IMR-90 (cell line): ENCODE measurements around the gene RINT1. TPM values are rescaled to one million over a fixed set of nuclear protein-coding genes. Genes with fewer than 3 reads are reported as not detected.

ENCODE experiments used
- ATAC-seq: fragments of 200-7000 bp; cut with Tn5 transposase; 2 replicates; pipeline ENCODE4 v1.9.1; 2020; ENCODE audit warnings: low read depth, mild to moderate bottlenecking, moderate library complexity
- BruUV-seq: library from RNA; stranded (reverse); fragments of 400-500 nt; replicated peaks from 2 replicates; lab custom pipeline; 2021; lab: Mats Ljungman, UMichigan
- CTCF ChIA-PET: fragments of 300-600 bp; formaldehyde crosslinking; extraction: SDS; loops from one replicate; lab custom pipeline; 2021; ENCODE audit warnings: antibody characterized with exemption; lab: Yijun Ruan, JAX
- POLR2A ChIA-PET: fragments of 300-600 bp; sonication (Branson Sonifier 250); formaldehyde crosslinking; loops from one replicate; lab custom pipeline; 2022; ENCODE audit warnings: antibody characterized with exemption; ENCODE audit not compliant: unreplicated experiment; lab: Charles Lee
- DNase-seq: peaks from one replicate; pipeline ENCODE4 v3.0.0; 2013
- H2AFZ ChIP-seq: replicated peaks from 2 replicates; pipeline ENCODE3; 2013; ENCODE audit warnings: low read length, mild to moderate bottlenecking; ENCODE audit not compliant: poor library complexity
- H2AK5ac ChIP-seq: 2 replicates; pipeline ENCODE4 v1.6.1; 2013; ENCODE audit warnings: low read depth, low read length, inconsistent platforms
- H2AK9ac ChIP-seq: replicated peaks from 2 replicates; pipeline ENCODE3; 2013; ENCODE audit warnings: mild to moderate bottlenecking, low read depth, low read length, moderate library complexity; ENCODE audit not compliant: poor library complexity
- H2BK120ac ChIP-seq: 2 replicates; pipeline ENCODE4 v1.6.1; 2013; ENCODE audit warnings: low read depth, low read length, inconsistent platforms
- H2BK15ac ChIP-seq: 3 replicates; pipeline ENCODE4 v1.6.1; 2013; ENCODE audit warnings: low read depth, low read length, inconsistent platforms
- H2BK20ac ChIP-seq: 2 replicates; pipeline ENCODE4 v1.6.1; 2013; ENCODE audit warnings: low read depth, mild to moderate bottlenecking, inconsistent platforms, low read length, moderate library complexity
- H2BK5ac ChIP-seq: 2 replicates; pipeline ENCODE4 v1.6.1; 2013; ENCODE audit warnings: mild to moderate bottlenecking, low read depth, low read length, inconsistent platforms; ENCODE audit not compliant: poor library complexity, severe bottlenecking
- H3K14ac ChIP-seq: replicated peaks from 2 replicates; pipeline ENCODE4 v1.6.1; 2013; ENCODE audit warnings: low read depth, low read length, inconsistent platforms
- H3K18ac ChIP-seq: 2 replicates; pipeline ENCODE4 v1.6.1; 2013; ENCODE audit warnings: low read depth, low read length, control low read depth
- H3K23ac ChIP-seq: 2 replicates; pipeline ENCODE4 v1.6.1; 2013; ENCODE audit warnings: low read depth, low read length, inconsistent platforms
- H3K27ac ChIP-seq: 2 replicates; pipeline ENCODE4 v1.5.1; 2013; ENCODE audit warnings: mild to moderate bottlenecking, control low read depth, low read length; ENCODE audit not compliant: insufficient read depth
- H3K27me3 ChIP-seq: 2 replicates; pipeline ENCODE4 v1.6.1; 2013; ENCODE audit warnings: low read length; ENCODE audit not compliant: control insufficient read depth, insufficient read depth
- H3K36me3 ChIP-seq: 2 replicates; pipeline ENCODE4 v1.6.1; 2013; ENCODE audit warnings: low read length, mixed read lengths; ENCODE audit not compliant: control insufficient read depth, insufficient read depth
- H3K4ac ChIP-seq: 2 replicates; pipeline ENCODE4 v1.6.1; 2013; ENCODE audit warnings: low read depth, low read length, inconsistent platforms
- H3K4me1 ChIP-seq: 2 replicates; pipeline ENCODE4 v1.6.1; 2013; ENCODE audit warnings: low read length, mixed read lengths; ENCODE audit not compliant: control insufficient read depth, insufficient read depth
- H3K4me2 ChIP-seq: 2 replicates; pipeline ENCODE4 v1.6.1; 2013; ENCODE audit warnings: low read depth, mild to moderate bottlenecking, control low read depth, low read length, moderate library complexity
- H3K4me3 ChIP-seq: 2 replicates; pipeline ENCODE4 v1.5.1; 2013; ENCODE audit warnings: low read depth, mild to moderate bottlenecking, control low read depth, low read length, moderate library complexity; ENCODE audit not compliant: insufficient read depth
- H3K56ac ChIP-seq: 2 replicates; pipeline ENCODE4 v1.6.1; 2013; ENCODE audit warnings: low read length, inconsistent platforms; ENCODE audit not compliant: insufficient read depth; ENCODE audit errors: extremely low read depth
- H3K79me1 ChIP-seq, 2 experiments: 2 replicates each; pipeline ENCODE4 v1.6.1; 2013; ENCODE audit warnings: low read length in 2 of 2, inconsistent platforms in 1 of 2, low read depth in 1 of 2
- H3K9ac ChIP-seq: 2 replicates; pipeline ENCODE4 v1.6.1; 2013; ENCODE audit warnings: low read depth, low read length, control low read depth
- H3K9me1 ChIP-seq: 2 replicates; pipeline ENCODE4 v1.6.1; 2013; ENCODE audit warnings: low read length, inconsistent platforms; ENCODE audit not compliant: insufficient read depth
- H3K9me3 ChIP-seq: 2 replicates; pipeline ENCODE4 v1.6.1; 2013; ENCODE audit warnings: low read length; ENCODE audit not compliant: control insufficient read depth, insufficient read depth
- H4K20me1 ChIP-seq: 2 replicates; pipeline ENCODE4 v1.6.1; 2013; ENCODE audit warnings: low read length, inconsistent platforms; ENCODE audit not compliant: insufficient read depth
- H4K5ac ChIP-seq: 2 replicates; pipeline ENCODE4 v1.6.1; 2013; ENCODE audit warnings: mild to moderate bottlenecking, low read depth, low read length, control low read depth
- H4K8ac ChIP-seq, 2 experiments: 2 replicates each; pipeline ENCODE4 v1.6.1; 2013; ENCODE audit warnings: low read depth in 2 of 2, low read length in 2 of 2, control low read depth in 1 of 2, inconsistent platforms in 1 of 2
- H4K91ac ChIP-seq: 2 replicates; pipeline ENCODE4 v1.6.1; 2013; ENCODE audit warnings: low read depth, low read length, inconsistent platforms; ENCODE audit not compliant: insufficient read depth
- BHLHE40 ChIP-seq: fragments of 150-350 bp; IDR thresholded peaks from 2 replicates; pipeline ENCODE4 v1.6.1; 2016; ENCODE audit warnings: mild to moderate bottlenecking, low read depth, low read length
- CEBPB ChIP-seq: IDR thresholded peaks from 2 replicates; pipeline ENCODE4 v1.6.1; 2012; ENCODE audit warnings: low read depth, low read length, improper control_type of control experiment
- CHD1 ChIP-seq: IDR thresholded peaks from 2 replicates; pipeline ENCODE4 v1.6.1; 2012; ENCODE audit warnings: low read depth, low read length, improper control_type of control experiment
- CTCF ChIP-seq: conservative IDR thresholded peaks from 2 replicates; pipeline ENCODE4 v1.5.1; 2012; ENCODE audit warnings: mild to moderate bottlenecking, low read depth, low read length, improper control_type of control experiment
- ELK1 ChIP-seq: fragments of 150-350 bp; IDR thresholded peaks from 2 replicates; pipeline ENCODE4 v1.6.1; 2016; ENCODE audit warnings: low read depth, mild to moderate bottlenecking, low read length, moderate library complexity, borderline replicate concordance
- FOS ChIP-seq: fragments of 150-350 bp; IDR thresholded peaks from 2 replicates; pipeline ENCODE4 v1.6.1; 2016; ENCODE audit warnings: low read depth, low read length
- MAFK ChIP-seq: IDR thresholded peaks from 2 replicates; pipeline ENCODE4 v1.6.1; 2012; ENCODE audit warnings: low read depth, low read length, improper control_type of control experiment
- MAZ ChIP-seq: IDR thresholded peaks from 2 replicates; pipeline ENCODE4 v1.6.1; 2012; ENCODE audit warnings: low read depth, mild to moderate bottlenecking, low read length, improper control_type of control experiment, moderate library complexity, borderline replicate concordance
- MXI1 ChIP-seq: IDR thresholded peaks from 2 replicates; pipeline ENCODE4 v1.6.1; 2012; ENCODE audit warnings: low read depth, mild to moderate bottlenecking, low read length, moderate library complexity, borderline replicate concordance
- NFE2L2 ChIP-seq: fragments of 150-350 bp; IDR thresholded peaks from 2 replicates; pipeline ENCODE4 v1.6.1; 2016; ENCODE audit warnings: low read depth, mild to moderate bottlenecking, low read length
- POLR2A ChIP-seq: IDR thresholded peaks from 2 replicates; pipeline ENCODE4 v1.6.1; 2012; ENCODE audit warnings: mild to moderate bottlenecking, low read depth, low read length
- RAD21 ChIP-seq: IDR thresholded peaks from 2 replicates; pipeline ENCODE4 v1.6.1; 2012; ENCODE audit warnings: low read length, improper control_type of control experiment
- RCOR1 ChIP-seq: IDR thresholded peaks from 2 replicates; pipeline ENCODE4 v1.6.1; 2012; ENCODE audit warnings: mild to moderate bottlenecking, low read length, improper control_type of control experiment; ENCODE audit not compliant: insufficient replicate concordance
- RFX5 ChIP-seq: IDR thresholded peaks from 2 replicates; pipeline ENCODE4 v1.8.0; 2012; ENCODE audit warnings: low read depth, mild to moderate bottlenecking, low read length, moderate library complexity
- SMC3 ChIP-seq: fragments of 150-350 bp; IDR thresholded peaks from 2 replicates; pipeline ENCODE4 v1.6.1; 2016; ENCODE audit warnings: low read depth, mild to moderate bottlenecking, antibody characterized with exemption, low read length, moderate library complexity
- whole genome bisulfite sequencing, 2 experiments: methylation state at CpG; one replicate each; pipeline versions ENCODE4 v1.1.5 to v1.1.7; 2013; ENCODE audit warnings: missing lambda C conversion rate in 2 of 2; ENCODE audit not compliant: insufficient read length in 1 of 2; ENCODE audit errors: extremely low coverage in 2 of 2; 5-methylcytosine and 5-hydroxymethylcytosine counted together
- dilution Hi-C: fragments of 300-500 bp; cut with HindIII; formaldehyde crosslinking; loops from one replicate; pipeline ENCODE4 v1.14.3; 2018; ENCODE audit warnings: low sequenced_read_pairs; ENCODE audit not compliant: unreplicated experiment
- in situ Hi-C: fragments of 300-500 bp; cut with MboI; formaldehyde crosslinking; loops from 3 replicates; pipeline ENCODE4 v1.14.3; 2019; ENCODE audit warnings: low sequenced_read_pairs, inconsistent platforms, mixed read lengths
- intact Hi-C: fragments of 100-400 bp; cut with micrococcal nuclease; formaldehyde crosslinking; loops from 2 replicates; pipeline ENCODE4 v1.10.0; 2022
- polyA plus RNA-seq, 3 experiments: library from polyadenylated mRNA; depleted of rRNA; stranded (reverse); fragments of >200 nt; gene quantifications; 2 replicates each; pipeline ENCODE4 v1.2.3, GENCODE V29; 2012; ENCODE audit warnings: low replicate concordance in 1 of 3
- total RNA-seq: library from RNA; depleted of rRNA; stranded (reverse); fragments of >200 nt; gene quantifications from 2 replicates; pipeline ENCODE4 v1.2.3, GENCODE V29; 2012
- TF ChIP-seq, protein P1 (sequence below): fragments of 150-350 bp; IDR thresholded peaks from 2 replicates; pipeline ENCODE4 v1.6.1; 2017; ENCODE audit warnings: mild to moderate bottlenecking, antibody characterized with exemption, low read length, low read depth

The RINT1 gene
- total and polyA plus RNA-seq, 2 of the 4 experiments (the other 2 are of a cell fraction): 15.9 to 23.1 TPM

GRCh38 chr7:105497016-105497415 lies 35.0 kb upstream of the RINT1 start:
- Histone ChIP-seq H2BK120ac (peak overlapping the region; percentile 55), H3K23ac (no peak overlapping the region), H3K9me1 (peaks cover 17% of the 10 kb centered on the region), H4K20me1 (no peaks in the 10 kb centered on the region), H2AFZ (no peak overlapping the region), H3K36me3 (peaks cover 10% of the 10 kb centered on the region), H3K4me2 (peak overlapping the region; percentile 78), H3K4me1 (peaks cover 19% of the 10 kb centered on the region), H4K91ac (peak overlapping the region; percentile 26; the same call in 1 of the 2 replicates), H2BK5ac (peak overlapping the region; percentile 97), H3K56ac (0 out of 2 replicates have a peak overlapping the region, but pooled peaks have one; percentile 5), H3K9me3 (no peaks in the 10 kb centered on the region), H2BK15ac (no peak overlapping the region), H4K5ac (peak overlapping the region; percentile 77; the same call in 1 of the 2 replicates), H3K4ac (peak overlapping the region; percentile 21; the same call in 1 of the 2 replicates), H2AK9ac (no peak overlapping the region), H3K4me3 (peak overlapping the region; percentile 5; the same call in 1 of the 2 replicates), H4K8ac (peak overlapping the region in 1 of 2 experiments; percentile 44; a peak in 1 of 4 replicates), H3K14ac (peak overlapping the region; percentile 54), H3K9ac (peak overlapping the region; percentile 30; the same call in 1 of the 2 replicates), H3K79me1 (peaks cover 3 to 25% of the 10 kb centered on the region in 2 experiments; a peak in 3 of 4 replicates), H3K27me3 (no peaks in the 10 kb centered on the region), H2BK20ac (peak overlapping the region; percentile 27), H3K18ac (peak overlapping the region; percentile 80; the same call in 1 of the 2 replicates), H3K27ac (peak overlapping the region; percentile 14; the same call in 1 of the 2 replicates), H2AK5ac (peak overlapping the region; percentile 24; the same call in 1 of the 2 replicates)
- intact Hi-C loops (no loop called here), in situ Hi-C loops (no loop called here), dilution Hi-C loops (no loop called here)
- POLR2A ChIA-PET: no interaction called here
- no peak for TF ChIP-seq CTCF
- no peak for TF ChIP-seq SMC3
- TF ChIP-seq ELK1: no peak
- no peak for TF ChIP-seq POLR2A
- TF ChIP-seq FOS: no peak
- TF ChIP-seq RCOR1: no peak
- TF ChIP-seq RAD21: no peak
- TF ChIP-seq CHD1: no peak
- TF ChIP-seq BHLHE40: no peak
- no peak for TF ChIP-seq NFE2L2
- no peak for TF ChIP-seq CEBPB
- no peak for TF ChIP-seq RFX5
- no peak for TF ChIP-seq MXI1
- TF ChIP-seq, protein P1, sequence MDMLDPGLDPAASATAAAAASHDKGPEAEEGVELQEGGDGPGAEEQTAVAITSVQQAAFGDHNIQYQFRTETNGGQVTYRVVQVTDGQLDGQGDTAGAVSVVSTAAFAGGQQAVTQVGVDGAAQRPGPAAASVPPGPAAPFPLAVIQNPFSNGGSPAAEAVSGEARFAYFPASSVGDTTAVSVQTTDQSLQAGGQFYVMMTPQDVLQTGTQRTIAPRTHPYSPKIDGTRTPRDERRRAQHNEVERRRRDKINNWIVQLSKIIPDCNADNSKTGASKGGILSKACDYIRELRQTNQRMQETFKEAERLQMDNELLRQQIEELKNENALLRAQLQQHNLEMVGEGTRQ: no peak
- no peak for TF ChIP-seq MAFK
- no peak for TF ChIP-seq MAZ
- CTCF ChIA-PET: interaction anchor here (0.5 kb wide), 1 partner anchor 8 kb away, joined by 3 read pairs; no protein-coding TSS in a partner anchor
- no TSS peak for BruUV-seq
- no CpG with 5 or more reads among the region's 5 CpGs for WGBS, 2 experiments
- ATAC-seq (no peak), DNase-seq (no peak)
